NCI-H82 treated with DMSO at 0.1 percent for 48 hours (cell line): ENCODE measurements around the gene HUS1.
"Not testable (repeated sequence)": the region's sequence is repeated elsewhere in the genome, so short reads cannot be mapped to it uniquely, and the experiment has no call there.

Source experiments
- DNase-seq: peaks from one replicate; lab custom pipeline; 2025; ENCODE audit not compliant: unreplicated experiment; lab: John Stamatoyannopoulos, UW

Gene HUS1

GRCh38 chr7:47945261-47946015 is 34.0 kb downstream of the HUS1 start:
- DNase-seq = no peak

DNA sequence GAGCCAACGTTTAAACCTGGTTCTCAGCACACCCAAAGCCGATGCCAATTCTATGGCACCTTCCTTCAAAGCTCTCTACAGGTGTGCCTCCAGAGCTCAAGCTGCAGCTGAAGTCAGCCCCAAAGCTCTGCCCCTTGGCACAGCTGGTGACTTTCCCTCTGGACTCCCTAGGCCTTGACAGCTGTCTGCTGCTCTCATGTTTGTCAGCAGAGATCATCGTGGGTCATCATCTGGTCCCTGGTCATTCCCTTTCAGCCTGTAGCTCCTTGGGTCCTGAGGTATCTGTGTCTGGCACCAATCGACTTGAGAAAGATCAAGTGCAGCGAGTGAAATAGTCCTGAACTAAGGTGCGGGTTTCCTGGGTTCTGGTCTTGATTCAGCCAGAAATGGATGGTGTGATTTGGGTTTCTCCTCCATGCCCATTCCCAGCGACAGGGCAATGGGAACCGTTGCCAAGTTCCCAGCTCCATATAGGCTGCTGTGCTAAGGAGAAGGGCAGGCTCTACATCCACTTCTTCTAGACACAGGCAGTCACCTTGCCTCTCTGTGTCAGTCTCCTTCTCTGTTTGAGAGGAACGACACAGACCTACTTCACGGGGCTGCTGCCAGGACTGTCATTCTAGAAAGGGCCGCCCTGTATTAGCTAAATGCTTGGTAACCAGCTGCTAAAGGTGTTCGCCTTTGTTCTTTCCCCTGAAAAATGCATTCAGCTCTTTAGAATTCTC is 34.7 kb downstream of the HUS1 start:
- no peak for DNase-seq

GRCh38 chr7:47943676-47944474 is 35.5 kb downstream of the HUS1 start:
- DNase-seq = no peak

GRCh38 chr7:47942651-47943050 is 36.8 kb downstream of the HUS1 start:
- not testable (repeated sequence) for DNase-seq

DNA sequence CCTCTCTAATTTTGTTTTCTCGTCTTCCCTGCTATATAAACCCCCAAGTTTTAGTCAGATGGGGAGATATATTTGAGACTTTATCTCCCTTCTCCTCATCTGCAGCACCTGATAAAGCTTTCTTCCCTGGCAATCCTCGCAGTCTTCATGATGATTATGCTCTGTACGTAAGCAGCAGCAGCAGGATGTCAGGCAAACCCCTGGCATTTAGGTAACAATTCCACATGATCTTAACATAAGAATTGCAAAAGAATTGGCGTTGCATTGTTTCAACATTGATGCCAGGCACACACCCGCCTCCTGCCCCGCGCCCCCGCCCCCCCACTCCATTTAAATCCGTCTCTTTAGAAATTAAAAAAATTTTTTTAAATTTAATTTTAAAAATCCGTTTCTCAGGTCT is 37.3 kb downstream of the HUS1 start:
- no peak for DNase-seq

- DNase-seq = no peak
These were observed 38.1 kb downstream of the HUS1 start for GRCh38 chr7:47941136-47941844.

GRCh38 chr7:47940088-47941013 is 39.1 kb downstream of the HUS1 start:
- DNase-seq = no peak

DNA sequence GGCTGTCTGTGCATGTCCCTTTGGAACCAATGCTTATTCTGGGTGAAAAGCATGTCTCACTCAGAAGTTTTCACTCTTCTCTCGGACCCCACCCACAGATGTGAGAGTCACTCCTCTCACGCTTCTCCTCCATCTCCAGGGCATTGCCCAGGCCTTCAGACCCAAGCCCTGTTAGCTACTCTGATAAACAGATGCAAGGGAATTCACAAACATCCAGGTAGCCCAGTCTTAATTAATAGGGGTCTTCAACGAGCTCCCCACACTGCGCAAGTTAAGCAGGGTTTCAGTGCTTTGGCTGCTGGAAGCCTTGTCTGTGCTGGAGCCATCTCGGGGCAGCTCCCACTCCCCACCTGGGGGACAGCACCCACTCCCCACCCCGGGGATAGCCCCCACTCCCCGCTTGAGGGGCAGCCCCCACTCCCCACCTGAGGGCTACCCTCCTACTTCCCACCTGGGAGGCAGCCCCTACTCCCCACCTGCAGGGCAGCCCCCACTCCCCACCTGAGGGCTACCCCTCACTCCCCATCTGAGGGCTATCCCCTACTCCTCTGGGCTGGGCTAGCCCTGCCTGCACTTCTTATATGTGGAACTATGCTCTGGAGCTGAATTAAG is 39.9 kb downstream of the HUS1 start:
- DNase-seq = no peak

GRCh38 chr7:47938574-47939165 is 40.7 kb downstream of the HUS1 start:
- no peak for DNase-seq

GRCh38 chr7:47937711-47938573 is 41.5 kb downstream of the HUS1 start:
- no peak for DNase-seq

- DNase-seq = no peak
These were observed 42.2 kb downstream of the HUS1 start for GRCh38 chr7:47937065-47937687.

GRCh38 chr7:47936323-47936722 is 43.1 kb downstream of the HUS1 start:
- DNase-seq = no peak

GRCh38 chr7:47935336-47935735 is 44.1 kb downstream of the HUS1 start:
- DNase-seq = no peak

- no peak for DNase-seq
These were observed 44.6 kb downstream of the HUS1 start for GRCh38 chr7:47934831-47935230.

DNA sequence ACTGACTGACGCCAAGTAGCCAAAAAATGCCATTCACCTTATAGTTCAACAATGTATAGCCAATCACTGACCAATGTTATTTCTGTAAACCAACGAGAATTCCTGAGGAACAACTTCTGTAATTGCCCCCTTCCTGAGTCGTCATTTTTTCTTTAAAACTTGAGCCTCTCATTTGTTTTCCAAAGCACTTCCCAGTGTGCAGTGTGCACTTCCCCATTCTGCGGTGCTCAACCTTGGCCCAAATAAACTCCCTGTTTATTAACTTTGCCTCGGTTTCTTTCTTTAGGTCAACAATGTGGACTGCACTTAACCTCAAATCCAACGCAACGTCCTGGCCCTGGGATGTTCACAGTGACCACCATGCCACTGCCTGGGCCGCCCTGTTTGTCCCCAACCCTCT is 46.2 kb downstream of the HUS1 start:
- no peak for DNase-seq

GRCh38 chr7:47932466-47933037 is 46.9 kb downstream of the HUS1 start:
- no peak for DNase-seq

- DNase-seq = no peak
These were observed 47.4 kb downstream of the HUS1 start for GRCh38 chr7:47932016-47932415.
